ENCODE measurements around the gene COL9A1. TPM values are rescaled to one million over a fixed set of nuclear protein-coding genes. Genes with fewer than 3 reads are reported as not detected.

COL9A1 gene
- total and polyA plus RNA-seq, 11 donors = 0.09 to 1.7 (median 0.37) TPM; not detected in 2

DNA sequence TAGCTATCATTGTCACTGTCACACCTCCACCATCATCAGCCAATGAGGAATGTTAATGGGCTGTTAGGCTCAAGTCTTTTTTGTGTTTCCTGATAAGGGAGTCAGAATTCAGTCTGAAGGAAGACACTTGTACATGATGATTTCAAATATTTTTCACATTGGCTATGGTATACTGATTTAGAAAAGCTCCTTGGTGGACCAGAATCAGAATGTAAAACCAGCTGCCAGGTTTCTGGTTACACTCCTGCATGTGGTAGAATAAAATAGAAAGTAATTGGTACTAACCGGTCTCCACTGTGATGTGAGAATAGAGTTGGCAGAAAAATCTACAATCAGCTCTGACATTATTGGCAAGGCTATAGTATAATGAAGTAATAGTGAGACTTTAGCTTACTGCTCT is 10.7 kb downstream of the COL9A1 start:
- peak in 2 of 4 donors; percentile 34 to 39 for ATAC-seq
- Histone ChIP-seq H3K4me3 (no peak overlapping the region), H3K27ac (peak overlapping the region in 1 of 12 donors; percentile 21), H3K4me1 (peaks cover 0 to 3% (median 0%) of the 10 kb centered on the region in 12 donors), H3K9me3 (no peaks in the 10 kb centered on the region), H3K27me3 (peaks cover 0 to 2% (median 0%) of the 10 kb centered on the region in 9 donors), H3K36me3 (no peaks in the 10 kb centered on the region)
- 33 to 41% (median 36%) methylated on average over 1 of the region's 1 CpG for WGBS, 4 donors
- intact Hi-C loops (cut with DNase I) = loop anchor here in 3 of 10 donors (5.0 to 10.0 kb wide), 2 partner anchors 67 to 70 kb away; no protein-coding TSS in a partner anchor
- DNase-seq = no peak
- no peak for TF ChIP-seq POLR2A (IDR thresholded peaks at IDR 0.05)
- TF ChIP-seq, protein P1, sequence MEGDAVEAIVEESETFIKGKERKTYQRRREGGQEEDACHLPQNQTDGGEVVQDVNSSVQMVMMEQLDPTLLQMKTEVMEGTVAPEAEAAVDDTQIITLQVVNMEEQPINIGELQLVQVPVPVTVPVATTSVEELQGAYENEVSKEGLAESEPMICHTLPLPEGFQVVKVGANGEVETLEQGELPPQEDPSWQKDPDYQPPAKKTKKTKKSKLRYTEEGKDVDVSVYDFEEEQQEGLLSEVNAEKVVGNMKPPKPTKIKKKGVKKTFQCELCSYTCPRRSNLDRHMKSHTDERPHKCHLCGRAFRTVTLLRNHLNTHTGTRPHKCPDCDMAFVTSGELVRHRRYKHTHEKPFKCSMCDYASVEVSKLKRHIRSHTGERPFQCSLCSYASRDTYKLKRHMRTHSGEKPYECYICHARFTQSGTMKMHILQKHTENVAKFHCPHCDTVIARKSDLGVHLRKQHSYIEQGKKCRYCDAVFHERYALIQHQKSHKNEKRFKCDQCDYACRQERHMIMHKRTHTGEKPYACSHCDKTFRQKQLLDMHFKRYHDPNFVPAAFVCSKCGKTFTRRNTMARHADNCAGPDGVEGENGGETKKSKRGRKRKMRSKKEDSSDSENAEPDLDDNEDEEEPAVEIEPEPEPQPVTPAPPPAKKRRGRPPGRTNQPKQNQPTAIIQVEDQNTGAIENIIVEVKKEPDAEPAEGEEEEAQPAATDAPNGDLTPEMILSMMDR (IDR thresholded peaks at IDR 0.05) = no peak

DNA sequence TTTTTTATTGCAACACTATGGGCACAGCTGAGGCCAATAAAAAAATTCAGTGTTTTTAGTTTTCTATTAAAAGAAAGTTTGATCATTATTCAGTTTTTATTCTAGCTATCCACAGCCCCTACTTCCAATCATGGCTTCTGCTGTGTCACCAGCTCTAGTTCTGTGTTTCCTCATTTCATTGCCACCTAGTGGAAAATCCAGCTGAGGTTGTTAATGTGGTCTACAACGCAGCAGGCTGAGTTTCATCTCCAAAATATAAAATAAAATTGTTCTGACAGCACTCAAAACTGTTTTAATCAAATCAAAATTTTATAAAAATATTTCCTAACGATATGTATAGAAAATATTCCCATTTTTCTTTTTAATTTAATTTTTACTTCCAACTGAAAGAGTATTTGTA is 13.6 kb downstream of the COL9A1 start:
- Histone ChIP-seq H3K9me3 (no peaks in the 10 kb centered on the region), H3K27me3 (peaks cover 0 to 13% (median 0%) of the 10 kb centered on the region in 9 donors), H3K27ac (no peak overlapping the region), H3K4me1 (no peaks in the 10 kb centered on the region), H3K36me3 (no peaks in the 10 kb centered on the region), H3K4me3 (no peak overlapping the region)
- intact Hi-C loops (cut with DNase I) = loop anchor here in 5 of 10 donors (5.0 to 10.0 kb wide), 2 partner anchors 64 to 67 kb away; no protein-coding TSS in a partner anchor
- 16 to 41% (median 33%) methylated on average over 2 of the region's 2 CpGs for WGBS, 4 donors
- DNase-seq = no peak
- peak in 1 of 4 donors; percentile 48 for ATAC-seq
- no peak for TF ChIP-seq POLR2A (IDR thresholded peaks at IDR 0.05)
- TF ChIP-seq, protein P1 (IDR thresholded peaks at IDR 0.05) = peak in 5 of 12 donors; percentile 14 to 45 (median 33)

DNA sequence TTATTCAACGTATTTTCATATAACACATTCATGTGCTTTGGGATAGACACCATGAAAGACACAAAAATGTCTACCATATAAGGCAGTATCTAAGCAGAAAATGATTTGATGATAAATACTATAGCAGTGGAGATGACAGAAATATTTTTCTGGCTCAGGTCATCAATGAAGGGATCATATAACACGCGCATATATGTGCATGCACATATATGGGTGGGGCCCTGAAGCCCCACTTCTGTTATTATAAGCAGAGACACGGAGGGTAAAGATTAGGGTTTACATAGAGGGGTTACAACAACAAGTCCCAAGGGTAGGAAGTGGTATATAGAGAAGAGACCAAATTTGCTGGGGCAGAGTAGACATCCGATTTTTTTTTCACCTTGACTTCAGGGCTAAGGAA is 16.0 kb downstream of the COL9A1 start:
- WGBS, 4 donors = 61 to 85% (median 80%) methylated on average over 5 of the region's 5 CpGs
- H3K4me3 ChIP-seq = no peak overlapping the region
- no peaks in the 10 kb centered on the region for H3K36me3 ChIP-seq
- TF ChIP-seq, protein P1 (IDR thresholded peaks at IDR 0.05) = no peak
- TF ChIP-seq POLR2A (IDR thresholded peaks at IDR 0.05) = no peak
- H3K27ac ChIP-seq = no peak overlapping the region
- no peaks in the 10 kb centered on the region for H3K9me3 ChIP-seq
- peaks cover 0 to 13% (median 4%) of the 10 kb centered on the region in 12 donors for H3K4me1 ChIP-seq
- ATAC-seq = no peak
- no peak for DNase-seq
- intact Hi-C loops (cut with DNase I) = loop anchor here in 5 of 10 donors (5.0 to 10.0 kb wide), 2 partner anchors 62 to 65 kb away; no protein-coding TSS in a partner anchor
- H3K27me3 ChIP-seq = peaks cover 0 to 22% (median 8%) of the 10 kb centered on the region in 9 donors

DNA sequence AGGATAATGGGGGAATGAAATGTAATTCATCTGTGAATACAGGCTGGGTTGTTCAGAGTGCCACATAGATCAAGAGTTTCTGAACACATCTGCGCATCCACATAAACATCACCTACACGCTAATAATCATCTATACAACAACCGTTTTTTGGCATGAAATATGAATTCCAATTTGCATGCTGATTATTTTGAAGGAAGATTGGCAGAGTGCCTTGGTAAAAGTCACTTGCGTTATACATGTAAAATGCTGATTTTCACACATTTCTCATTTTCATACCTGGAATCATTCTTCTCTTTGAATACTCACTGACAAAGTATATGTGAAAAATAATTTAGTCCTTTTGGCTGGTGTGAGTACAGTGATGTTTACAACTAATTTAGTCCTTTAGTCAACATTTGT is 17.7 kb downstream of the COL9A1 start:
- intact Hi-C loops (cut with DNase I) = loop anchor here in 5 of 10 donors (5.0 to 10.0 kb wide), 2 partner anchors 60 to 63 kb away; no protein-coding TSS in a partner anchor
- no peaks in the 10 kb centered on the region for H3K36me3 ChIP-seq
- H3K9me3 ChIP-seq = no peaks in the 10 kb centered on the region
- DNase-seq (no peak), ATAC-seq (no peak)
- no peak overlapping the region for H3K27ac ChIP-seq
- WGBS, 4 donors = 83 to 88% (median 84%) methylated on average over 4 of the region's 4 CpGs
- H3K4me3 ChIP-seq = no peak overlapping the region
- peaks cover 0 to 36% (median 13%) of the 10 kb centered on the region in 9 donors for H3K27me3 ChIP-seq
- H3K4me1 ChIP-seq = peaks cover 0 to 15% (median 4%) of the 10 kb centered on the region in 12 donors
- TF ChIP-seq POLR2A (IDR thresholded peaks at IDR 0.05) = no peak
- TF ChIP-seq, protein P1 (IDR thresholded peaks at IDR 0.05) = no peak
